ENCODE results near the gene STAG1.
"Not testable (repeated sequence)": the region's sequence is repeated elsewhere in the genome, so short reads cannot be mapped to it uniquely, and the experiment has no call there.

Gene STAG1

DNA sequence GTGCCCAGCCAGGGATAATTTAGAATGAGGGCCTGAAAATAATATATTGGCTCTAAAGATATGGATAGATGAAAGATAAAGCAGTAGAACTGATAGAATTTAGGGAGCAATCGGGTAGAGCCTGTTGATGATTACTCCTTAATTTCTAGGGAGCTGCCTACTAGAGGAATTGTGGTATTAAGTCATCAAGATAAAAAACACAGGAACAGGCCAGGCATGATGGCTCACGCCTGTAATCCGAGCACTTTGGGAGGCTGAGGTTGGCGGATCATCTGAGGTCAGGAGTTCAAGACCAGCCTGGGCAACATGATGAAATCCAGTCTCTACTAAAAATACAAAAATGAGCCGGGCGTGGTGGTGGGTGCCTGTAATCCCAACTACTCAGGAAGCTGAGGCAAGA is 371.6 kb downstream of the STAG1 start:
- H3K36me3 ChIP-seq, result peaks cover 19 to 60% (median 32%) of the 10 kb centered on the region in 11 experiments
- no peaks in the 10 kb centered on the region for H3K27me3 ChIP-seq
- no peak overlapping the region for H3K4me3 ChIP-seq
- H3K4me1 ChIP-seq, result 0 out of 20 replicates have a peak, but pooled peaks cover 0 to 5% (median 0%) of the 10 kb centered on the region in 10 experiments
- no peak for TF ChIP-seq Cebpa-rat (IDR thresholded peaks at IDR 0.05)
- no peak overlapping the region for H3K27ac ChIP-seq
- H3K9ac ChIP-seq, result no peak overlapping the region
- peaks cover 0 to 1% (median 0%) of the 10 kb centered on the region in 11 experiments; a peak in 1 of 22 replicates for H3K9me3 ChIP-seq (replicated peaks in 1 of 11)
- no peak overlapping the region for H3K4me2 ChIP-seq
- no peaks in the 10 kb centered on the region for H4K20me1 ChIP-seq

GRCh38 chr3:136378011-136378410 is 374.2 kb downstream of the STAG1 start:
- no peaks in the 10 kb centered on the region for H4K20me1 ChIP-seq

DNA sequence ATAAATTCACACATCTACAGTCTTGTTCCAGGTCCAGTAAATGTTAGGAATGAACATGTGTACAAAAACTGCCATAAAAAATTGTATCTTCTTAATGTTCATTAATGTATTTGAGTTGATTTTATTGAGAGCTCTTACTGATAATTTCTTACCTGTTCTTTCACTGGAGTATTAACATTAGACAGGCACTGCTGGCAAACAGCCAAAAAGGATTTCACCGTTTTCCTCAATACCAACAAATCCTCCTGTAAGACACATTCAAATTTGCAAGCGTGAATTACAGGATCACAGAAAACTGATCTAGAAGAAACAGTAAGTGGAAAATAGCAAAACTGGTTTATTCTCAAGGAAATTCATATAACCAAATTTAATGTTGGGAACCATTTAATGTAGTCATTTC is 374.7 kb downstream of the STAG1 start:
- Histone ChIP-seq H3K4me1 (0 out of 20 replicates have a peak, but pooled peaks cover 0 to 5% (median 0%) of the 10 kb centered on the region in 10 experiments), H3K9me3 (replicated peaks in 1 of 11) (peaks cover 0 to 5% (median 4%) of the 10 kb centered on the region in 11 experiments; a peak in 7 of 22 replicates), H3K27ac (no peak overlapping the region), H3K9ac (no peak overlapping the region), H3K27me3 (no peaks in the 10 kb centered on the region), H3K36me3 (peaks cover 28 to 63% (median 43%) of the 10 kb centered on the region in 11 experiments), H4K20me1 (no peaks in the 10 kb centered on the region), H3K4me3 (no peak overlapping the region), H3K4me2 (no peak overlapping the region)
- TF ChIP-seq Cebpa-rat (IDR thresholded peaks at IDR 0.05), result no peak

More at GRCh38 chr3:136378011-136378410, 374.2 kb downstream of the STAG1 start:
- Histone ChIP-seq H3K4me3 (no peak overlapping the region), H3K27me3 (no peaks in the 10 kb centered on the region), H3K4me1 (0 out of 20 replicates have a peak, but pooled peaks cover 0 to 5% (median 0%) of the 10 kb centered on the region in 10 experiments), H3K4me2 (no peak overlapping the region), H3K36me3 (peaks cover 28 to 63% (median 43%) of the 10 kb centered on the region in 11 experiments), H3K9me3 (replicated peaks in 1 of 11) (peaks cover 0 to 5% (median 4%) of the 10 kb centered on the region in 11 experiments; a peak in 7 of 22 replicates), H3K27ac (no peak overlapping the region), H3K9ac (no peak overlapping the region)
- TF ChIP-seq Cebpa-rat (IDR thresholded peaks at IDR 0.05), result no peak

GRCh38 chr3:136375800-136376199 is 376.4 kb downstream of the STAG1 start:
- peaks cover 28 to 61% (median 43%) of the 10 kb centered on the region in 11 experiments for H3K36me3 ChIP-seq
- H3K4me2 ChIP-seq, H3K4me3 ChIP-seq, H3K27me3 ChIP-seq, H3K9ac ChIP-seq, H4K20me1 ChIP-seq, H3K4me1 ChIP-seq, H3K27ac ChIP-seq: not testable (repeated sequence)
- H3K9me3 ChIP-seq (replicated peaks in 1 of 11), result peaks cover 0 to 10% (median 4%) of the 10 kb centered on the region in 11 experiments; a peak in 8 of 22 replicates

DNA sequence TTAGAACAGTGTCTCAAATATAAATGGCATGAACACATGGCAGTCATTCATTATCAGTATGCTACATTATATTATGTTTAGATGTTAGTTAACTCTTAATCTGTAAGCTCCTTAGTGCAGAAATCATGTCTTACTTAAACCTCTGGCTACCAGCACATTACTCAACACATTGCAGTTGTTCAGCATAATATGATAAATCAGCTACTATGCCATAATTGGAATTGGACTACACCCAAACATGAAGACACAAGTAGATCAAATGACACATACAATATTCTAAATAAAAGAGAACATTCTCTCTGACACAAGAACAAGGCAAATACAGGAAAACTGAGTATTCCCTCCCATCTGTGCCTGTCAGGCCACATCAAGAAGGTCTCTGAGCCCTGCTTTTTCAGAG is 385.9 kb downstream of the STAG1 start:
- no peaks in the 10 kb centered on the region for H4K20me1 ChIP-seq
- no peak for TF ChIP-seq Cebpa-rat (IDR thresholded peaks at IDR 0.05)
- no peaks in the 10 kb centered on the region for H3K27me3 ChIP-seq
- no peaks in the 10 kb centered on the region for H3K4me1 ChIP-seq
- H3K36me3 ChIP-seq, result peaks cover 40 to 78% (median 67%) of the 10 kb centered on the region in 11 experiments
- no peak overlapping the region for H3K9ac ChIP-seq
- no peak overlapping the region for H3K4me3 ChIP-seq
- no peak overlapping the region for H3K27ac ChIP-seq
- H3K4me2 ChIP-seq, result no peak overlapping the region
- H3K9me3 ChIP-seq (replicated peaks in 1 of 11), result no peaks in the 10 kb centered on the region

DNA sequence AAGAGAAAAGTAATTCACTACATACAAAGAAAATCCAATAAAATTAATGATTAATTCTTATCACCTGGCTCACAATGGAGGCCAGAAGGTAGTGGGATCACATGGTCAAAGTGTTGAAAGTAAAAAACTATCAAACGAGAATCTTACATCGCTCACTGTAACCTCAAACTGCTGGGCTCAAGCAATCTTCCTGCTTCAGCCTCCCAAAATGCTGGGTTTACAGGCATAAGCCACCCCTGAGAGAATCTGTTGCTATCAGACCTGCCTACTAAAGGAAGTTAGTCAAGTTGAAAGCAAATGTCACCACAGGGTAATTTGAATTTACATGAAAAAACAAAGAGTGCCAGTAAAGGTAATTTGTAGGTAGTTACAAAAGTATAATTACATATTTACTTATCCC is 398.7 kb downstream of the STAG1 start:
- Histone ChIP-seq H3K4me2 (no peak overlapping the region), H3K4me3 (no peak overlapping the region), H3K4me1 (no peaks in the 10 kb centered on the region), H3K36me3 (peaks cover 56 to 98% (median 78%) of the 10 kb centered on the region in 11 experiments), H4K20me1 (0 out of 22 replicates have a peak, but pooled peaks cover 0 to 4% (median 0%) of the 10 kb centered on the region in 11 experiments), H3K9ac (no peak overlapping the region), H3K27me3 (no peaks in the 10 kb centered on the region), H3K27ac (no peak overlapping the region), H3K9me3 (replicated peaks in 1 of 11) (peaks cover 0 to 11% (median 6%) of the 10 kb centered on the region in 11 experiments; a peak in 7 of 22 replicates)
- TF ChIP-seq Cebpa-rat (IDR thresholded peaks at IDR 0.05), result no peak

DNA sequence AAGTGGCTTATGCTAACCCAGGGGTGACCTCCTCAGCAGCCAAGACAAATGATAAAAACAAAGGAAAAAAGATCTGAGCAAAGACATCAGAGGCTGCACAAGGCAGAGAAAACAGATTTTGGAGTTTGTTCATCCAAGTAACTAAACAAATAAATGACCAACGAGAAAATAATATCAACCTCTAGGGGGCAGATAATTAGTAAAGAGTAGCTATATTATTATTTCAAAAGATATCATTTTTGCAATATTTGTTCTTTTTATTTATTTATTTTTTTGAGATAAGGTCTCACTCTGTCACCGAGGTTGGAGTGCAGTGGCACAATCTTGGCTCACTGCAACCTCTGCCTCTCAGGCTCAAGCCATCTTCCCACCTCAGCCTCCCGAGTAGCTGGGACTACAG is 400.3 kb downstream of the STAG1 start:
- Histone ChIP-seq H3K27me3 (no peaks in the 10 kb centered on the region), H3K4me3 (no peak overlapping the region), H3K4me1 (no peaks in the 10 kb centered on the region), H4K20me1 (0 out of 22 replicates have a peak, but pooled peaks cover 0 to 4% (median 0%) of the 10 kb centered on the region in 11 experiments), H3K27ac (no peak overlapping the region), H3K36me3 (peaks cover 58 to 98% (median 82%) of the 10 kb centered on the region in 11 experiments), H3K9ac (no peak overlapping the region), H3K4me2 (no peak overlapping the region), H3K9me3 (replicated peaks in 1 of 11) (peaks cover 0 to 11% (median 6%) of the 10 kb centered on the region in 11 experiments; a peak in 7 of 22 replicates)
- TF ChIP-seq Cebpa-rat (IDR thresholded peaks at IDR 0.05), result no peak

- Histone ChIP-seq H3K9ac (no peak overlapping the region), H4K20me1 (0 out of 22 replicates have a peak, but pooled peaks cover 0 to 4% (median 0%) of the 10 kb centered on the region in 11 experiments), H3K27me3 (no peaks in the 10 kb centered on the region), H3K36me3 (peaks cover 57 to 98% (median 81%) of the 10 kb centered on the region in 11 experiments), H3K9me3 (replicated peaks in 1 of 11) (peaks cover 0 to 7% (median 5%) of the 10 kb centered on the region in 11 experiments; a peak in 7 of 22 replicates), H3K27ac (no peak overlapping the region), H3K4me3 (no peak overlapping the region), H3K4me1 (no peaks in the 10 kb centered on the region), H3K4me2 (no peak overlapping the region)
- no peak for TF ChIP-seq Cebpa-rat (IDR thresholded peaks at IDR 0.05)
Observed at GRCh38 chr3:136351351-136351750, 400.8 kb downstream of the STAG1 start.

GRCh38 chr3:136350557-136350956 is 401.6 kb downstream of the STAG1 start:
- no peak overlapping the region for H3K27ac ChIP-seq

DNA sequence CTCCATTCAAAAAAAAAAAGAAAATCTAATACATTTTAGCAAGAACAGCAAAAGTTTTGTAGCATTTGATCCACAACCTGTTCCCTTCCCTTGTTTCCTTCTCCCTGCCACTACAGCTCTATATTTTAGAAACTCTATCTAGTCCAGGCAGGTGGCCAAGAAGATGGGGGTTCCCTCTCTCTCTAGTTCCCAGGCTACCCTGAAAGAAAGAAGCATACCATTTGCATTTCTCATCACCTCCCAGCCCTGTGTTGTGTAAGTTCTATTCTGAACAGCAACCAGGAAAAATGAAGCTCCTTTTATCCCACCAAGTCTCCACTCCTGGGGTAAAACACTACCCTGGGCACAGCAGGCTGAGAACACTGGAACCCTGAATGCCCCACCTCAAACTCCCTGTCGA is 402.0 kb downstream of the STAG1 start:
- H3K27ac ChIP-seq, result no peak overlapping the region
- H3K9ac ChIP-seq, result no peak overlapping the region
- no peak overlapping the region for H3K4me2 ChIP-seq
- no peaks in the 10 kb centered on the region for H3K27me3 ChIP-seq
- H3K36me3 ChIP-seq, result peaks cover 53 to 98% (median 83%) of the 10 kb centered on the region in 11 experiments
- H3K4me1 ChIP-seq, result no peaks in the 10 kb centered on the region
- H3K9me3 ChIP-seq (replicated peaks in 1 of 11), result no peaks in the 10 kb centered on the region
- H4K20me1 ChIP-seq, result 0 out of 22 replicates have a peak, but pooled peaks cover 0 to 4% (median 0%) of the 10 kb centered on the region in 11 experiments
- no peak for TF ChIP-seq Cebpa-rat (IDR thresholded peaks at IDR 0.05)
- no peak overlapping the region for H3K4me3 ChIP-seq

More at GRCh38 chr3:136350557-136350956, 401.6 kb downstream of the STAG1 start:
- Histone ChIP-seq H3K4me2 (no peak overlapping the region), H3K4me3 (no peak overlapping the region), H3K9me3 (replicated peaks in 1 of 11) (no peaks in the 10 kb centered on the region), H3K4me1 (no peaks in the 10 kb centered on the region), H3K9ac (no peak overlapping the region), H3K36me3 (peaks cover 54 to 98% (median 80%) of the 10 kb centered on the region in 11 experiments), H3K27me3 (no peaks in the 10 kb centered on the region), H4K20me1 (0 out of 22 replicates have a peak, but pooled peaks cover 0 to 4% (median 0%) of the 10 kb centered on the region in 11 experiments)
- TF ChIP-seq Cebpa-rat (IDR thresholded peaks at IDR 0.05), result no peak

All from BLaER1 treated with 17β-estradiol and CSF1 and Interleukin-3, amounts not matched to agents 10 nM and 100 nM (cell line).